Psoas muscle (tissue), 8 donors: ENCODE measurements around the gene GRM7. TPM values are rescaled to one million over a fixed set of nuclear protein-coding genes. Genes with fewer than 3 reads are reported as not detected.

Source experiments
- ATAC-seq, 4 donors: fragments of 200-7000 bp; cut with Tn5 transposase; one replicate each; pipeline ENCODE4 v1.9.1; 2020; ENCODE audit warnings: moderate library complexity in 3 of 4, mild to moderate bottlenecking in 2 of 4
- DNase-seq, 2 donors: peaks; one replicate each; pipeline ENCODE4 v3.0.0-alpha.2; 2020
- H3K27ac ChIP-seq: fragments of 200-600 bp; one replicate; pipeline ENCODE4 v1.8.0; 2022
- H3K27me3 ChIP-seq, 3 donors: fragments of 200-600 bp in 1 of 3; one replicate each; pipeline versions ENCODE4 v1.6.1 to v1.8.0; 2013 to 2022; ENCODE audit warnings: low read length in 2 of 3, mild to moderate bottlenecking in 2 of 3, moderate library complexity in 1 of 3; ENCODE audit not compliant: insufficient read depth in 3 of 3
- H3K36me3 ChIP-seq, 2 donors: fragments of 200-600 bp in 1 of 2; one replicate each; pipeline versions ENCODE4 v1.6.1 to v1.8.0; 2013 to 2022; ENCODE audit warnings: low read depth in 1 of 2, mild to moderate bottlenecking in 1 of 2, moderate library complexity in 1 of 2; ENCODE audit not compliant: insufficient read depth in 1 of 2
- H3K4me1 ChIP-seq: fragments of 200-600 bp; one replicate; pipeline ENCODE4 v1.8.0; 2022
- H3K4me3 ChIP-seq: fragments of 200-600 bp; one replicate; pipeline ENCODE4 v1.8.0; 2022; ENCODE audit warnings: mild to moderate bottlenecking
- H3K9me3 ChIP-seq: fragments of 200-600 bp; one replicate; pipeline ENCODE4 v1.8.0; 2022
- WGBS, 3 donors: extraction: QIAGEN DNeasy Blood & Tissue Kit; methylation state at CpG; one replicate each; pipeline versions ENCODE4 v1.1.6 to v1.1.7; 2013; 5-methylcytosine and 5-hydroxymethylcytosine counted together
- intact Hi-C, 2 donors: fragments of 100-400 bp; cut with DNase I; formaldehyde crosslinking; loops; one replicate each; pipeline versions ENCODE4 v1.11.0 to v1.14.2; 2022
- polyA plus RNA-seq, 3 donors: library from polyadenylated mRNA; stranded (reverse); fragments of 200-250 nt; gene quantifications; one replicate each; pipeline ENCODE4 v1.2.3, GENCODE V29; 2013
- total RNA-seq, 4 donors: library from RNA; stranded (reverse); fragmentation: NEBNext Ultra II Directional in 2 of 4; extraction: Animal tissue kit (Norgen Biotek cat#: 25700) in 2 of 4; gene quantifications; one replicate each; pipeline versions ENCODE4 v1.2.1 to v1.2.4, GENCODE V29; 2021 to 2023
- TF ChIP-seq, protein P1 (sequence below): fragments of 200-600 bp; IDR thresholded peaks from one replicate; pipeline ENCODE4 v1.8.0; 2022; ENCODE audit warnings: antibody characterized with exemption
- donor health status: healthy with polysubstance abuse.
- donor health status: DM: no; HTN: no; CAD: no; lungs with moderate emphysema.
- donor health status: Bipolar disorder and iron deficiency.
- donor health status: healthy.
- donor health status: DM: yes; HTN: yes; CAD: no.
- donor health status: DM: no; HTN: no; CAD: no.
- donor health status: DM: no; HTN: no; CAD: no.
- donor health status: DM: yes; HTN: yes; CAD: no.

GRM7 gene
- total and polyA plus RNA-seq, 7 donors: 0.01 TPM; not detected in 6

DNA sequence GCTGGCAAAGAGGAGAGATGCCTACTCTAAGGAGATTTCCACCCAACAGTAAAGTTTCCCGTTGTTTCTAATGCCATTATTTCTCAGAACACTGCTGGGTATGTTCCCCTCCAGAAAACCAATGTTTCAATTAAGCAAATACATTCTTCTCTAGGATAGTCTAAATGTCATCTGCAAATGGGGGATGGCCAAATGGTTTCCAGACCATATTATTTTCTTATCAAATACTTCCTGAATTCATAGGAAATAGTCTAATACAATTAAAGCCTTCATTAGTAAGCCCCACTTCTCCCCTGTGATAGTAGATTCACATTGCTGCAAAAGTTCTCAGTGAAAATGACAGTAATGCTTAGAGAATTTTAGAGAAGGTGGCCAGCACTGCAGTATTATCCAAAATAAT lies 716.6 kb downstream of the GRM7 start:
- intact Hi-C loops: no loop called here
- 53 to 67% (median 64%) methylated on average over 1 of the region's 1 CpG for WGBS, 3 donors
- no peak for ATAC-seq
- Histone ChIP-seq H3K36me3 (no peaks in the 10 kb centered on the region), H3K4me1 (no peaks in the 10 kb centered on the region), H3K27me3 (peaks cover 0 to 2% (median 0%) of the 10 kb centered on the region in 3 donors), H3K9me3 (no peaks in the 10 kb centered on the region), H3K27ac (no peak overlapping the region), H3K4me3 (no peak overlapping the region)
- TF ChIP-seq, protein P1, sequence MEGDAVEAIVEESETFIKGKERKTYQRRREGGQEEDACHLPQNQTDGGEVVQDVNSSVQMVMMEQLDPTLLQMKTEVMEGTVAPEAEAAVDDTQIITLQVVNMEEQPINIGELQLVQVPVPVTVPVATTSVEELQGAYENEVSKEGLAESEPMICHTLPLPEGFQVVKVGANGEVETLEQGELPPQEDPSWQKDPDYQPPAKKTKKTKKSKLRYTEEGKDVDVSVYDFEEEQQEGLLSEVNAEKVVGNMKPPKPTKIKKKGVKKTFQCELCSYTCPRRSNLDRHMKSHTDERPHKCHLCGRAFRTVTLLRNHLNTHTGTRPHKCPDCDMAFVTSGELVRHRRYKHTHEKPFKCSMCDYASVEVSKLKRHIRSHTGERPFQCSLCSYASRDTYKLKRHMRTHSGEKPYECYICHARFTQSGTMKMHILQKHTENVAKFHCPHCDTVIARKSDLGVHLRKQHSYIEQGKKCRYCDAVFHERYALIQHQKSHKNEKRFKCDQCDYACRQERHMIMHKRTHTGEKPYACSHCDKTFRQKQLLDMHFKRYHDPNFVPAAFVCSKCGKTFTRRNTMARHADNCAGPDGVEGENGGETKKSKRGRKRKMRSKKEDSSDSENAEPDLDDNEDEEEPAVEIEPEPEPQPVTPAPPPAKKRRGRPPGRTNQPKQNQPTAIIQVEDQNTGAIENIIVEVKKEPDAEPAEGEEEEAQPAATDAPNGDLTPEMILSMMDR: no peak
- DNase-seq: no peak

DNA sequence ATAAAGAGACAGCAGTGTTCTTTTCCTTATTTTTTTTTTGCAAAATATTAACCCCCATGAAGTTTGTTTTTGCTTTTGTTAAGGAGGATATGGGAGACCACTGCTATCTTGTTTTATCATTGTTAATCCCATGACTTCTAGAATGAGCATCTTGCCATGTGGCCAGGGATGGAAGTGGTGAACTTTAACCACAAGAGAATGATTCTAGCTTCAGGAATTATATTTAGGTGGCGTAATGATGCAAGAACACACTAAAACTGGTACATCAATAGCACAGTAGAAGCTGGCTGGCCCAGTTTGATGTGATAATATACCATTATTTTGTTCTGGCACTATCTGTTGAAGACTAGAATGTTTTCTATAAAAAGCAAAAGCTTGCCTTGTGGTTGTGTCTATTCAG lies 720.9 kb downstream of the GRM7 start:
- WGBS, 3 donors: 77 to 85% (median 79%) methylated on average over 1 of the region's 1 CpG
- no peak overlapping the region for H3K27ac ChIP-seq
- intact Hi-C loops: no loop called here
- ATAC-seq (no peak), DNase-seq (no peak)
- TF ChIP-seq, protein P1: no peak
- H3K27me3 ChIP-seq: peaks cover 0 to 2% (median 0%) of the 10 kb centered on the region in 3 donors
- H3K4me1 ChIP-seq: no peaks in the 10 kb centered on the region
- H3K9me3 ChIP-seq: no peaks in the 10 kb centered on the region
- H3K4me3 ChIP-seq: no peak overlapping the region
- H3K36me3 ChIP-seq: no peaks in the 10 kb centered on the region

DNA sequence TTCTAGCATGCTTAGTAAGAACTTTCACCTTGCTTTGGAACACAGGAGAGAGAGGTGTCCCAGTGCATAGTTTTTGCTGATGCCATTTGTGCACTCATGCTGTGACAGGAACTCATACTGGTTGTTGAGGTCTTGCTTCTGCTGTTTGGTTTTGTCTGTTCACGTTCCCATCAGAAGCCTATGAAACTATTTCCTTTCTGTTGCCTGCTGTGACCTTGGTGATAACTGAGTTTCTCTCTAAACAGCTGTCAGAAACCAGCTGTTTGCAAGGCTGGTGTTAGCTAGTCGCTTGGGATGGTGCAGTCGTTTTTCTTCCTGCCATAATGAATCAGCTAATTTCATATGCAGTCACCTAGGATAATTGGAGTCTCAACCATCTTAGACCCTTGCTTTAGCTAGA lies 724.1 kb downstream of the GRM7 start:
- Histone ChIP-seq H3K4me1 (no peaks in the 10 kb centered on the region), H3K36me3 (no peaks in the 10 kb centered on the region), H3K9me3 (no peaks in the 10 kb centered on the region), H3K4me3 (no peak overlapping the region), H3K27me3 (peaks cover 0 to 2% (median 0%) of the 10 kb centered on the region in 3 donors), H3K27ac (no peak overlapping the region)
- DNase-seq: no peak
- ATAC-seq: no peak
- intact Hi-C loops: no loop called here
- TF ChIP-seq, protein P1: no peak
- 11 to 19% (median 12%) methylated on average over 3 of the region's 3 CpGs for WGBS, 3 donors

DNA sequence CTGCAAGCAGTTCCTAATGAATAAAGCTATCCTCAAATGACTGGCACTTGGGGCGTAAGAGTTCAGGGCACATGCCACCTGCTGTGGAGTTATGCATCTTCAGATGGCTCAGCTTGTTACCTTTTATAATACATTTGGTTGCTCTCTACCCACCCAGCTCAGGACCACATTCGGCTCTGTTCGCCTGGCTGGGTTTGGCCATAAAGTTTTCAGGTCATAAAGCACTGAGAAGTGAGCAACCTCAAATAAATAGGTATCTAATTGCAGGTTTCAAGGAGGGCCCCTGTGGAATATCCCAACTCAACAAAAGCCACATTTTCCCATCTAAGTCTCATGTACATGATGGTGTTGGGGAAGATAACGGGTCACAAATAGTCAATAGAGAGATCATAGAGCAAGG lies 727.3 kb downstream of the GRM7 start:
- H3K27ac ChIP-seq: no peak overlapping the region
- no peak for ATAC-seq

DNA sequence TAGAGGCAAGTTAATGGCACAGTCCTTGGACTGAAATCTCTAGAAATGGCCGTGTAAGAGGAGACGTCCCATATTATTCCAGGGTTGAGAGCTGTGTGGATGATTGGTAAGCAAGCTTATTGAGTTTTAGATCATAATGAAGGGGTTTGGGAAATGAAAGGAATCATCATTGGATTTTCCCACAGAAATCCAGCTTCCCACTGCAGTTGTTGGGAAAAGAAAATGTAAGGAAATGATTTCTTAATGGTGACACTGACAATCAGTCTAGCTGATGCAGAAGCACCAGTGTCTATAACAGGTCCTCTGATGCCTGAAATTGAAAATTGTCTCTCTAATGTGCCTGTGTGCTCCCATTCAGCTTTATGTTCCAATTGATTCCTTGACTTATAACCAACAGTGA lies 728.6 kb downstream of the GRM7 start:
- Histone ChIP-seq H3K4me1 (no peaks in the 10 kb centered on the region), H3K36me3 (no peaks in the 10 kb centered on the region), H3K4me3 (no peak overlapping the region), H3K27me3 (peaks cover 0 to 2% (median 0%) of the 10 kb centered on the region in 3 donors), H3K9me3 (no peaks in the 10 kb centered on the region), H3K27ac (no peak overlapping the region)
- TF ChIP-seq, protein P1: no peak
- 81 to 87% (median 82%) methylated on average over 2 of the region's 2 CpGs for WGBS, 3 donors
- no peak for ATAC-seq
- intact Hi-C loops: no loop called here
- no peak for DNase-seq

More for the DNA sequence above, 727.3 kb downstream of the GRM7 start:
- 80 to 83% (median 82%) methylated on average over 4 of the region's 4 CpGs for WGBS, 3 donors
- Histone ChIP-seq H3K36me3 (no peaks in the 10 kb centered on the region), H3K27me3 (peaks cover 0 to 2% (median 0%) of the 10 kb centered on the region in 3 donors), H3K4me1 (no peaks in the 10 kb centered on the region), H3K9me3 (no peaks in the 10 kb centered on the region), H3K4me3 (no peak overlapping the region)
- TF ChIP-seq, protein P1: no peak
- DNase-seq: no peak
- intact Hi-C loops: no loop called here
